Body of pancreas (tissue), 4 donors: ENCODE measurements around the gene CYP46A1. TPM values are rescaled to one million over a fixed set of nuclear protein-coding genes. Genes with fewer than 3 reads are reported as not detected.

Experiments
- ATAC-seq: fragments of 150-250 bp; one replicate; pipeline ENCODE4 v1.9.1; 2016
- DNase-seq, 4 donors: peaks; one replicate each; pipeline ENCODE4 v3.0.0-alpha.2; 2019
- H3K27ac ChIP-seq, 4 donors: fragments of 200-600 bp; sonication (generic); 1 replicate in 3 of 4; 2 replicates in 1 of 4; pipeline versions ENCODE4 v1.5.1 to v1.6.1; 2016 to 2019; ENCODE audit warnings: mild to moderate bottlenecking in 1 of 4, mixed read lengths in 1 of 4, moderate library complexity in 1 of 4
- H3K27me3 ChIP-seq, 2 donors: fragments of 200-600 bp; sonication (generic); one replicate each; pipeline ENCODE4 v1.6.0; 2016; ENCODE audit warnings: mild to moderate bottlenecking in 1 of 2
- H3K36me3 ChIP-seq, 2 donors: fragments of 200-600 bp; sonication (generic); replicated peaks in 1 of 2; 2 replicates each; pipeline ENCODE4 v1.5.1; 2016; ENCODE audit warnings: low read depth in 2 of 2; ENCODE audit not compliant: insufficient read depth in 1 of 2
- H3K4me1 ChIP-seq: fragments of 200-600 bp; sonication (generic); one replicate; pipeline ENCODE4 v1.6.0; 2016
- H3K4me3 ChIP-seq, 2 donors: fragments of 200-600 bp; sonication (generic); 1 replicate in 1 of 2; 2 replicates in 1 of 2; pipeline ENCODE4 v1.5.1; 2016 to 2019
- H3K9me3 ChIP-seq, 3 donors: fragments of 200-600 bp; sonication (generic); 1 replicate in 2 of 3; 2 replicates in 1 of 3; pipeline ENCODE4 v1.5.1; 2016
- CTCF ChIP-seq, 7 experiments: fragments of 450-650 bp in 4 of 7; fragments of 200-600 bp in 3 of 7; sonication (generic) in 3 of 7; IDR thresholded peaks; one replicate each; pipeline ENCODE4 v1.5.1; 2016 to 2019; ENCODE audit warnings: antibody characterized with exemption in 7 of 7
- POLR2A ChIP-seq, 3 donors: fragments of 450-650 bp; IDR thresholded peaks; one replicate each; pipeline ENCODE4 v1.6.1; 2016; ENCODE audit warnings: antibody characterized with exemption in 3 of 3, mild to moderate bottlenecking in 2 of 3
- WGBS, 2 donors: methylation state at CpG; one replicate each; pipeline ENCODE4 v1.1.5; 2017; 5-methylcytosine and 5-hydroxymethylcytosine counted together
- intact Hi-C: fragments of 100-400 bp; cut with DNase I; formaldehyde crosslinking; loops from one replicate; pipeline ENCODE4 v1.15.1; 2023
- total RNA-seq, 2 donors: library from RNA; depleted of rRNA; stranded (reverse); fragments of >200 nt; gene quantifications; one replicate each; pipeline ENCODE4 v1.1.0, GENCODE V29; 2016

Gene CYP46A1
- total RNA-seq, 2 donors from 2014 or later = 1.3 to 4.9 TPM

GRCh38 chr14:99715266-99716000, 31.3 kb downstream of the CYP46A1 start:
- Histone ChIP-seq H3K9me3 (no peaks in the 10 kb centered on the region), H3K27me3 (no peaks in the 10 kb centered on the region), H3K4me1 (no peaks in the 10 kb centered on the region), H3K4me3 (no peak overlapping the region), H3K36me3 (no peaks in the 10 kb centered on the region), H3K27ac (no peak overlapping the region)
- ATAC-seq (no peak), DNase-seq (no peak)
- no peak for TF ChIP-seq CTCF (IDR thresholded peaks at IDR 0.05)
- no peak for TF ChIP-seq POLR2A (IDR thresholded peaks at IDR 0.05)
- 81 to 88% methylated on average over 23 to 24 of the region's 24 CpGs for WGBS, 2 donors
- intact Hi-C loops = no loop called here

- no peak overlapping the region for H3K27ac ChIP-seq
- no peaks in the 10 kb centered on the region for H3K27me3 ChIP-seq
- no peaks in the 10 kb centered on the region for H3K4me1 ChIP-seq
- DNase-seq (no peak), ATAC-seq (no peak)
- TF ChIP-seq CTCF (IDR thresholded peaks at IDR 0.05) (no peak), POLR2A (IDR thresholded peaks at IDR 0.05) (no peak)
- 84 to 91% methylated on average over 8 to 10 of the region's 10 CpGs for WGBS, 2 donors
- H3K36me3 ChIP-seq = no peaks in the 10 kb centered on the region
- H3K4me3 ChIP-seq = no peak overlapping the region
- intact Hi-C loops = no loop called here
- no peaks in the 10 kb centered on the region for H3K9me3 ChIP-seq
Measured at GRCh38 chr14:99716091-99716849, 32.2 kb downstream of the CYP46A1 start.

GRCh38 chr14:99716850-99717681, 33.0 kb downstream of the CYP46A1 start:
- no peak for DNase-seq
- Histone ChIP-seq H3K27me3 (no peaks in the 10 kb centered on the region), H3K9me3 (no peaks in the 10 kb centered on the region), H3K4me1 (no peaks in the 10 kb centered on the region), H3K36me3 (no peaks in the 10 kb centered on the region), H3K4me3 (no peak overlapping the region), H3K27ac (no peak overlapping the region)
- intact Hi-C loops = no loop called here
- TF ChIP-seq CTCF (IDR thresholded peaks at IDR 0.05) = no peak
- TF ChIP-seq POLR2A (IDR thresholded peaks at IDR 0.05) = no peak
- WGBS, 2 donors = 89 to 91% methylated on average over 9 to 14 of the region's 14 CpGs
- no peak for ATAC-seq

GRCh38 chr14:99717682-99718013, 33.5 kb downstream of the CYP46A1 start:
- DNase-seq = no peak
- Histone ChIP-seq H3K27ac (no peak overlapping the region), H3K9me3 (no peaks in the 10 kb centered on the region), H3K36me3 (no peaks in the 10 kb centered on the region), H3K4me1 (no peaks in the 10 kb centered on the region), H3K27me3 (no peaks in the 10 kb centered on the region), H3K4me3 (no peak overlapping the region)
- intact Hi-C loops = no loop called here
- ATAC-seq = no peak
- WGBS, 2 donors = 78 to 86% methylated on average over 5 of the region's 5 CpGs
- TF ChIP-seq POLR2A (IDR thresholded peaks at IDR 0.05) (no peak), CTCF (IDR thresholded peaks at IDR 0.05) (no peak)
